ENCODE results near the gene BLOC1S3.
A peak's percentile ranks its signal among the peaks of the same experiment; 100 is the strongest.

Gene BLOC1S3

DNA sequence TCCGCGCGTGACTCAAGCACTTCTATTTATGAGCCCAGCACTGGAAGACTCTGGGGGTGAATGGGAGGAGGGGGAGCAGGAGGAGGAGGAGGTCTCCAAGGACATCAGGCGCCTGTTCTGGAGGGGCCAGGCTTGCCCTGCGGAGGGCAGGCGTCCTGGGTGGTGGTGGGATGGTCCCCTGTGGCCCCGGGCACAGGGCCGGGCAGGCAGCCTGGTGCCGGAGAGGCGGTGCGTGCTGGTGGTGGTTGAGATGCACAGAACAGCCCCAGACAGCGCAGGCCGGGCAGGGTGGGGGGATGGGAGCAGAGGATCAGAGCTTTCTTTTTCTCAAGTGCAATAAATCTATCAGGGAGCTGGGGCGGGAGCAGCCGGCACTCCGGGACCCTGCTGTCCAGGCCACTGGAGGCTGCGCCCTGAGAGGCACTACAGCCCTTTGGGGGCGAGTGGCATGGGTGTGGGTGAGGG is 31.8 kb upstream of the BLOC1S3 start:
- no peak for DNase-seq

- no peak for DNase-seq
Measured at GRCh38 chr19:45147835-45148676, 30.5 kb upstream of the BLOC1S3 start.

GRCh38 chr19:45149129-45149528 is 29.5 kb upstream of the BLOC1S3 start:
- DNase-seq, result no peak

GRCh38 chr19:45150180-45150579 is 28.4 kb upstream of the BLOC1S3 start:
- DNase-seq, result no peak

- no peak for DNase-seq
Measured at GRCh38 chr19:45150751-45151281, 27.8 kb upstream of the BLOC1S3 start.

DNA sequence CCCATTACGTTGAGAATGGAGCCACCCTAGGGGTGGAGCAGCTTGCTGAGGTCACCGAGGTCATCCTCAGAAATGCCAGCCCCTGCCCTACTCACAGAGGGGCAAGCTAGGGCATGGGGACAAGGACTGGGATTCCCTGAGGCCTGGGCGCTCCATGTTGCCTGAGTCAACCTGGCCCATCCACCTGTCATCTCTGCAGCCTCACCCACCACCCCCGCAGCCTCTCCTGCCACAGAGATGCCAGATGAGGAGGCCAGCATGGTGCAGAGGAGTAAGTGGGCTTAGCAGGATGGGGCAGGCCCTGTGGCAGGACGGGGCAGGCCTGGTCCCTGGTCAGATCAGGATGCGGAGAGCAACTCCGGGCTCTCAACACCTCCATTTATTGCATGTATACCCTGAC is 27.3 kb upstream of the BLOC1S3 start:
- DNase-seq, result no peak

GRCh38 chr19:45151821-45152503 is 26.6 kb upstream of the BLOC1S3 start:
- no peak for DNase-seq

GRCh38 chr19:45152504-45153338 is 25.9 kb upstream of the BLOC1S3 start:
- DNase-seq, result peak; percentile 37

DNA sequence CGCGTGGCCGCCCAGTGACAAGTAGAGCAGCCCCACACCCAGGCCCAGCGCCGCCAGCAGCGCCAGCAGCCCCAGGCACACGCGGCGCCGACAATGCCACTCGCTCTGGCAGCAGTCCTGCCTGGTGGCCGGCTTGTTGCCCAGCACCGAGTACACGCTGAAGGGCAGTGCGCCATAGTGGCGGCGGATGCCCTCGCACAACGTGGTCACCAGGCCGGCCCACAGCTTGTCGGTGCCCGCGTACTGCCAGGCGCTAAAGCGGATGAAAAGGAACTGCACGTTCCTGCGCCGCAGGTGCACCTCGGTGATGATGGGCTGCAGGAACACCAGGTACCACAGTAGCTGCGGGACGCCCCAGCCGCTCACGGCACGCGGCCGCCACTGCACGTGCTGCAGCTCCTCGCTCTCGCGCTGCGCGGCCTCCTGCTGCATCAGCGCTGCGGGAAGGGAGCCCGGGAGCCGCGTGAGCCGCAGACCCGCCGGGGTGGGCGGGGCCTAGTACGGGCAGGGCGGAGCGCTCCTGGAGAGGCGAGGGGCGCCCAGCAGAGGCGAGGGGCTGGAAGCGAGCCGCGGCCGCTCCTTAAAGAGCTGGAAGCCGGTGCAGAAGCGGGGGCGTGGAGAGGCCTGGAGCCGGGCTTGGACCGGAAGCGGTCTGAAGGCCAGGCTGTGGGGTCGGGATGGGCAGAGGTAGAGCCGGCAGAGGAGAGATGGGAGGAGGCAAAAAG is 25.1 kb upstream of the BLOC1S3 start:
- no peak for DNase-seq

- DNase-seq, result no peak
Measured at GRCh38 chr19:45154064-45154827, 24.3 kb upstream of the BLOC1S3 start.

- DNase-seq, result no peak
Measured at GRCh38 chr19:45156011-45156630, 22.5 kb upstream of the BLOC1S3 start.

GRCh38 chr19:45156751-45157150 is 21.8 kb upstream of the BLOC1S3 start:
- no peak for DNase-seq

- no peak for DNase-seq
Measured at GRCh38 chr19:45158503-45159209, 19.9 kb upstream of the BLOC1S3 start.

DNA sequence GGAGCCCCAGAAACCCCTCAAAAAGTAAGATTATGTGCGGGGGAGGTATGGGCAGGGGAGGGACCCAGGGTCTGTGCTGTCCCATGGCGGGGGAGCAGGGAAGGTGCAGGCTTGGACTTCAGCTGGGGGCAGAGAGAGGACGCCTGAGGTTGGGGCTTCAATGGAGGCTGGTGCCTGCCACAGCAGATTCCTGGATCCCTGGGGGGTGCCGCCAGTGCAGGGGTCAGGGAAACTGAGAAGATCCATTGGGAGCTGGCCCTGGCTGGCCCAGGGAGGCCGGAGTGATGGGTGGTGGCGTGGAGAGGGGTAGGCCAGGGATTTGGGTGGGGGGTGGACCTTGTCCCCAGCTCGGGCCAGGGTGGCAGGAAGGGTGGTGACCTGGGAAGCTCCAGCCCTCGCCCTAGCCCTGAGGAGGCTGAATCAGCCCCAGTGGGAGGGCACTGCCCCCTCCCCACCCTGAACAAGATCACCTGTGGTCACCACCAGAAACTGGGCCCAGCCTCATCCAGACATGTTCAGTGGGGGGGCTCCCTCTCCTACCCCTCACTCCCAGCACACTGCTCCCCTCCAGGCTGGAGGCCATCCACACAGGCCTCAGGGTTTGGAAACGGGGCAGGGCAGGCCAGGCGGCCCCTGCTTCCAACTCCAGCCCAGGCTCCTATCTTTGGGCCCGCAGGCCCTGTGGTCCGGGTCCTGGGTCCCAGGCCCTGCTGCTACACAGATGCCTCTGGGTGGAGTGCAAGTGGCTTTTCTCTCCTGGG is 19.2 kb upstream of the BLOC1S3 start:
- no peak for DNase-seq

- no peak for DNase-seq
Measured at GRCh38 chr19:45159971-45160324, 18.6 kb upstream of the BLOC1S3 start.

GRCh38 chr19:45160870-45161737 is 17.5 kb upstream of the BLOC1S3 start, which contains the start of gene NKPD1:
NKPD1 (minus strand) TSS chr19:45160982; CDS start chr19:45160150, 832 bp downstream.
- DNase-seq, result no peak

- no peak for DNase-seq
Measured at GRCh38 chr19:45161738-45162607, 16.6 kb upstream of the BLOC1S3 start.

Data from activated gamma-delta T cell (primary cell).